Measurements from ENCODE around the gene NFKBIB. TPM values are rescaled to one million over a fixed set of nuclear protein-coding genes. Genes with fewer than 3 reads are reported as not detected.

NFKBIB gene
- polyA plus RNA-seq, 1 donor from 2014 or later = 21.4 TPM

- TF ChIP-seq CTCF (IDR thresholded peaks at IDR 0.05; ENCODE audit: poor library complexity, severe bottlenecking) = no peak
Observed at GRCh38 chr19:38851622-38852230, 48.0 kb upstream of the NFKBIB start (continued).

DNA sequence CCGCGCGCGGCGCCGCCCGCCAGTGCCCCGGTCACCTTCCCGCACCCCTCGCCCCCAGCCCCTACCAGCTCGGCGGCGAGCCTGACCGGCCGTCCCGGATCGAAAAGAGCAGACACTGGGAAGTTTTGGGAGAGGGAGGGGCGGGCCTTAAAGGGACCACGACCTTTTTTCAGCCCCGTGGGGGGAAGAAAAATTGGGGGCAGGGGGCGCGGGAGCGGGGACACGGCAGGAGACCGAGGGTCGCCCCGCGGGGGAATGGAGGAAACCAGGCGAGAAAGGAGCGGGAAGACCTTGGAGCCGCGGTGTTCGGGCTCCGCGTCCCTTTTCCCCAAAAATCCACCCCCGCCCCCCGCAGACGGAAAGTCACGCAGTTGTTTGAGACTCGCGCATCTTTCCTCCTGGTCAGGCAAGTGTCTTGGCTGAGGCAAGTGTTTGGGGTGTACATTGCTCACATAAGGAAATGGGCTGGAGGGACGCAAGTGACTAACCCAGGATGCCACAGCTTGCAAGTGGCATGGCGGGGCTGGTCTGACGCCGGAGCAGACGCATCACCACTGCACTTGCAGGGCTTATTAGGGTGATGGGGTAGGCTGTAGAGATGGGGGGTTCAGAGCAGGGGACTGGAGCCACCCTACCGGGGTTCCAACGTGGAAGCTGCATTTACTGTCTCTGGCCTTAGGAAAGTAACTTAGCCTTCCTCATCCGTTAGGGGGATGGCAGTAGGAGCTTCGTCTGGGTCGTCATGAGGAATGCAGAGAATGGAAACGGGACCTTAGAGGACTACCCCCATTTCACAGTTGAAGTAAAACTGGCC is 47.3 kb upstream of the NFKBIB start:
- Histone ChIP-seq H3K9me3 (ENCODE audit: low read length) (no peaks in the 10 kb centered on the region), H2AFZ (ENCODE audit: low read depth, low read length) (peak overlapping the region; percentile 93), H3K36me3 (ENCODE audit: insufficient read depth, low read length) (no peaks in the 10 kb centered on the region), H3K27ac (ENCODE audit: low read length) (peak overlapping the region; percentile 66), H3K4me3 (ENCODE audit: low read length) (peak overlapping the region; percentile 71), H3F3A (ENCODE audit: insufficient read depth, low read length, poor library complexity, severe bottlenecking) (peaks cover 10% of the 10 kb centered on the region), H3K4me2 (ENCODE audit: low read length) (peak overlapping the region; percentile 55), H3K9me2 (ENCODE audit: insufficient read depth, low read length) (no peaks in the 10 kb centered on the region), H3K9ac (ENCODE audit: low read length) (peak overlapping the region; percentile 76), H3K27me3 (ENCODE audit: insufficient read depth, low read depth, low read length) (no peaks in the 10 kb centered on the region), H4K20me1 (ENCODE audit: insufficient read depth) (peaks cover 16% of the 10 kb centered on the region), H3K79me2 (replicated peaks; ENCODE audit: insufficient read depth, low read length) (peaks cover 17% of the 10 kb centered on the region)
- TF ChIP-seq EZH2 (IDR thresholded peaks at IDR 0.05; ENCODE audit: borderline replicate concordance, insufficient read depth, low read length, poor library complexity, severe bottlenecking) (no peak), EP300 (conservative IDR thresholded peaks at IDR 0.05; ENCODE audit: poor library complexity, severe bottlenecking) (no peak), TAF1 (IDR thresholded peaks at IDR 0.05; ENCODE audit: low read depth) (no peak), SMC3 (conservative IDR thresholded peaks at IDR 0.05; ENCODE audit: poor library complexity) (no peak), CTCF (IDR thresholded peaks at IDR 0.05; ENCODE audit: poor library complexity, severe bottlenecking) (no peak), POLR2AphosphoS5 (IDR thresholded peaks at IDR 0.05) (peak; percentile 6), REST (IDR thresholded peaks at IDR 0.05; ENCODE audit: borderline replicate concordance) (no peak), MXI1 (conservative IDR thresholded peaks at IDR 0.05; ENCODE audit: poor library complexity, severe bottlenecking) (no peak), RAD21 (conservative IDR thresholded peaks at IDR 0.05) (peak; percentile 18)
